Neural cell (in vitro differentiated cells): ENCODE results near the gene FA2H. TPM values are rescaled to one million over a fixed set of nuclear protein-coding genes. Genes with fewer than 3 reads are reported as not detected.

ENCODE experiments used
- H2AFZ ChIP-seq: fragments of 200-600, 300-800 bp; sonication (generic), shearing (Covaris generic); 2 replicates; pipeline ENCODE4 v1.6.0; 2014; ENCODE audit warnings: low read depth, mild to moderate bottlenecking, antibody characterized with exemption, low read length, moderate library complexity
- H3F3A ChIP-seq: fragments of 200-600 bp; shearing (Covaris generic); 2 replicates; pipeline ENCODE4 v1.6.1; 2016; ENCODE audit warnings: mild to moderate bottlenecking, moderate library complexity, mixed read lengths, antibody characterized with exemption, low read length; ENCODE audit not compliant: insufficient read depth, poor library complexity, severe bottlenecking
- H3K27ac ChIP-seq: fragments of 200-600, 300-800 bp; sonication (generic), shearing (Covaris generic); 2 replicates; pipeline ENCODE4 v1.5.1; 2014; ENCODE audit warnings: mild to moderate bottlenecking, low read length, moderate library complexity
- H3K27me3 ChIP-seq: fragments of 300-800, 200-600 bp; sonication (generic), shearing (Covaris generic); 2 replicates; pipeline ENCODE4 v1.6.0; 2014; ENCODE audit warnings: mild to moderate bottlenecking, low read depth, low read length, moderate library complexity; ENCODE audit not compliant: insufficient read depth
- H3K36me3 ChIP-seq: fragments of 300-800, 200-600 bp; sonication (generic), shearing (Covaris generic); 2 replicates; pipeline ENCODE4 v1.5.1; 2014; ENCODE audit warnings: mild to moderate bottlenecking, antibody characterized with exemption, low read length, moderate library complexity; ENCODE audit not compliant: insufficient read depth
- H3K4me2 ChIP-seq: fragments of 300-800, 200-600 bp; sonication (generic), shearing (Covaris generic); 2 replicates; pipeline ENCODE4 v1.6.0; 2014; ENCODE audit warnings: mild to moderate bottlenecking, low read length
- H3K4me3 ChIP-seq: fragments of 300-800, 200-600 bp; sonication (generic), shearing (Covaris generic); 2 replicates; pipeline ENCODE4 v1.5.1; 2014; ENCODE audit warnings: mild to moderate bottlenecking, low read length, moderate library complexity
- H3K79me2 ChIP-seq: fragments of 200-600 bp; shearing (Covaris generic); replicated peaks from 2 replicates; pipeline ENCODE4 v1.6.0; 2014; ENCODE audit warnings: mild to moderate bottlenecking, low read length, moderate library complexity; ENCODE audit not compliant: insufficient read depth
- H3K9ac ChIP-seq: fragments of 300-800, 200-600 bp; sonication (generic), shearing (Covaris generic); 2 replicates; pipeline ENCODE4 v1.6.1; 2016; ENCODE audit warnings: mild to moderate bottlenecking, low read length, mixed read lengths
- H3K9me2 ChIP-seq: fragments of 200-600 bp; shearing (Covaris generic); 2 replicates; pipeline ENCODE4 v1.6.1; 2016; ENCODE audit warnings: mild to moderate bottlenecking, low read length, mixed read lengths; ENCODE audit not compliant: insufficient read depth
- H3K9me3 ChIP-seq: fragments of 200-600, 300-800 bp; sonication (generic), shearing (Covaris generic); 2 replicates; pipeline ENCODE4 v1.6.1; 2016; ENCODE audit warnings: mild to moderate bottlenecking, mixed run types, low read length, moderate library complexity, mixed read lengths
- H4K20me1 ChIP-seq: fragments of 200-600 bp; shearing (Covaris generic); 2 replicates; pipeline ENCODE4 v1.6.1; 2016; ENCODE audit warnings: mild to moderate bottlenecking, mixed run types; ENCODE audit not compliant: insufficient read depth
- CTCF ChIP-seq: fragments of 450-650 bp; IDR thresholded peaks from 2 replicates; pipeline ENCODE4 v1.5.1; 2014; ENCODE audit warnings: antibody characterized with exemption, mild to moderate bottlenecking, moderate library complexity; ENCODE audit not compliant: poor library complexity, severe bottlenecking
- EP300 ChIP-seq: fragments of 450-650 bp; conservative IDR thresholded peaks from 2 replicates; pipeline ENCODE4 v1.6.1; 2014; ENCODE audit warnings: antibody characterized with exemption, mild to moderate bottlenecking, moderate library complexity; ENCODE audit not compliant: poor library complexity, severe bottlenecking
- EZH2 ChIP-seq: fragments of 200-600, 300-800 bp; shearing (Covaris generic), sonication (generic); IDR thresholded peaks from 2 replicates; pipeline ENCODE4 v1.6.1; 2014; ENCODE audit warnings: antibody characterized with exemption, low read length, borderline replicate concordance, mild to moderate bottlenecking; ENCODE audit not compliant: insufficient read depth, poor library complexity, severe bottlenecking
- MXI1 ChIP-seq: fragments of 450-650 bp; conservative IDR thresholded peaks from 2 replicates; pipeline ENCODE4 v1.6.1; 2014; ENCODE audit warnings: antibody characterized with exemption, mild to moderate bottlenecking; ENCODE audit not compliant: poor library complexity, severe bottlenecking
- POLR2AphosphoS5 ChIP-seq: IDR thresholded peaks from 2 replicates; pipeline ENCODE4 v1.6.1; 2012
- RAD21 ChIP-seq: fragments of 450-650 bp; conservative IDR thresholded peaks from 2 replicates; pipeline ENCODE4 v1.6.1; 2014; ENCODE audit warnings: antibody characterized with exemption, mild to moderate bottlenecking, moderate library complexity
- REST ChIP-seq: IDR thresholded peaks from 2 replicates; pipeline ENCODE4 v1.6.1; 2012; ENCODE audit warnings: borderline replicate concordance
- SMC3 ChIP-seq: fragments of 450-650 bp; conservative IDR thresholded peaks from 2 replicates; pipeline ENCODE4 v1.6.1; 2014; ENCODE audit warnings: antibody characterized with exemption, mild to moderate bottlenecking, moderate library complexity; ENCODE audit not compliant: poor library complexity
- TAF1 ChIP-seq: IDR thresholded peaks from 2 replicates; pipeline ENCODE4 v1.6.1; 2012; ENCODE audit warnings: low read depth
- polyA plus RNA-seq: library from polyadenylated mRNA; depleted of rRNA; stranded (reverse); fragments of >200 nt; gene quantifications from 2 replicates; pipeline ENCODE4 v1.2.3, GENCODE V29; 2014

Gene FA2H
- polyA plus RNA-seq, 1 donor from 2014 or later = not detected

- no peaks in the 10 kb centered on the region for H3F3A ChIP-seq
- H3K9me3 ChIP-seq = no peaks in the 10 kb centered on the region
Measured at GRCh38 chr16:74726716-74727115, 47.9 kb downstream of the FA2H start.

GRCh38 chr16:74725651-74726455 is 48.8 kb downstream of the FA2H start:
- no peak overlapping the region for H3K4me3 ChIP-seq
- TF ChIP-seq MXI1 = no peak
- no peak for TF ChIP-seq REST
- TF ChIP-seq TAF1 = no peak
- TF ChIP-seq SMC3 = no peak
- no peak for TF ChIP-seq EP300
- no peak for TF ChIP-seq POLR2AphosphoS5
- no peak for TF ChIP-seq RAD21

More at GRCh38 chr16:74726716-74727115, 47.9 kb downstream of the FA2H start:
- no peak for TF ChIP-seq REST
- TF ChIP-seq POLR2AphosphoS5 = no peak
- TF ChIP-seq RAD21 = no peak
- TF ChIP-seq SMC3 = no peak
- no peak for TF ChIP-seq MXI1
- TF ChIP-seq EP300 = no peak
- TF ChIP-seq CTCF = no peak
- TF ChIP-seq TAF1 = no peak
- no peak for TF ChIP-seq EZH2
- Histone ChIP-seq H3K4me3 (no peak overlapping the region), H3K27ac (no peak overlapping the region), H3K27me3 (no peaks in the 10 kb centered on the region), H3K9ac (no peak overlapping the region), H3K4me2 (no peak overlapping the region), H3K79me2 (no peaks in the 10 kb centered on the region), H3K9me2 (no peaks in the 10 kb centered on the region), H3K36me3 (no peaks in the 10 kb centered on the region), H4K20me1 (no peaks in the 10 kb centered on the region), H2AFZ (no peak overlapping the region)

More at GRCh38 chr16:74725651-74726455, 48.8 kb downstream of the FA2H start:
- H3K27ac ChIP-seq = no peak overlapping the region
- no peaks in the 10 kb centered on the region for H3K9me2 ChIP-seq
- no peaks in the 10 kb centered on the region for H3K36me3 ChIP-seq
- H2AFZ ChIP-seq = no peak overlapping the region
- H3F3A ChIP-seq = no peaks in the 10 kb centered on the region
- no peaks in the 10 kb centered on the region for H3K27me3 ChIP-seq
- no peaks in the 10 kb centered on the region for H3K9me3 ChIP-seq
- no peaks in the 10 kb centered on the region for H3K79me2 ChIP-seq
- no peak overlapping the region for H3K9ac ChIP-seq
- H4K20me1 ChIP-seq = no peaks in the 10 kb centered on the region
- no peak overlapping the region for H3K4me2 ChIP-seq
